HG03354 (cell line): ENCODE data around the gene UBASH3B.
"Not testable (repeated sequence)": the region's sequence is repeated elsewhere in the genome, so short reads cannot be mapped to it uniquely, and the experiment has no call there.

Source experiments
- ATAC-seq: cut with Tn5 transposase; IDR thresholded peaks from one replicate; pipeline ENCODE4 v1.9.1; 2021; ENCODE audit warnings: mild to moderate bottlenecking; ENCODE audit not compliant: unreplicated experiment, poor library complexity, severe bottlenecking

The UBASH3B gene

DNA sequence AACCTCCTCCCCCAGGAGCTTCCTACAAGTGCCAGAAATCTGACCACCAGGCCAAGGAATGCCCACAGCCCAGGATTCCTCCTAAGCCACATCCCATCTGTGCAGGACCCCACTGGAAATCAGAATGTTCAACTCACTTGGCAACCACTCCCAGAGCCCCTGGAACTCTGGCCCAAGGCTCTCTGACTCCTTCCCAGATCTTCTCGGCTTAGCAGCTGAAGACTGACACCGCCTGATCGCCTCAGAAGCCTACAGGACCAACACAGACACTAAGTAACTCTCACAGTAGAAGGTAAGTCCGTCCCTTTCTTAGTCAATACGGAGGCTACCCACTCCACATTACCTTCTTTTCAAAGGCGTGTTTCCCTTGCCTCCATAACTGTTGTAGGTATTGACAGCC, 173.8 kb downstream of the UBASH3B start:
- ATAC-seq, result not testable (repeated sequence)

DNA sequence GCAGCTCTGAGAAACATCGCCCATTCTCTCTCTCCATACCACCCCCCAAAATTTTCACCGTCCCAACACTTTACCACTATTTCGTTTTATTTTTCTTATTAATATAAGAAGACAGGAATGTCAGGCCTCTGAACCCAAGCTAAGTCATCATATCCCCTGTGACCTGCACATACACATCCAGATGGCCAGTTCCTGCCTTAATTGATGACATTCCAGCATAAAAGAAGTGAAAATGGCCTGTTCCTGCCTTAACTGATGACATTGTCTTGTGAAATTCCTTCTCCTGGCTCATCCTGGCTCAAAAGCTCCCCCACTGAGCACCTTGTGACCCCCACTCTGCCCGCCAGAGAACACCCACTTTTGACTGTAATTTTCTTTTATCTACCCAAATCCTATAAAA, 176.8 kb downstream of the UBASH3B start:
- ATAC-seq, result not testable (repeated sequence)

DNA sequence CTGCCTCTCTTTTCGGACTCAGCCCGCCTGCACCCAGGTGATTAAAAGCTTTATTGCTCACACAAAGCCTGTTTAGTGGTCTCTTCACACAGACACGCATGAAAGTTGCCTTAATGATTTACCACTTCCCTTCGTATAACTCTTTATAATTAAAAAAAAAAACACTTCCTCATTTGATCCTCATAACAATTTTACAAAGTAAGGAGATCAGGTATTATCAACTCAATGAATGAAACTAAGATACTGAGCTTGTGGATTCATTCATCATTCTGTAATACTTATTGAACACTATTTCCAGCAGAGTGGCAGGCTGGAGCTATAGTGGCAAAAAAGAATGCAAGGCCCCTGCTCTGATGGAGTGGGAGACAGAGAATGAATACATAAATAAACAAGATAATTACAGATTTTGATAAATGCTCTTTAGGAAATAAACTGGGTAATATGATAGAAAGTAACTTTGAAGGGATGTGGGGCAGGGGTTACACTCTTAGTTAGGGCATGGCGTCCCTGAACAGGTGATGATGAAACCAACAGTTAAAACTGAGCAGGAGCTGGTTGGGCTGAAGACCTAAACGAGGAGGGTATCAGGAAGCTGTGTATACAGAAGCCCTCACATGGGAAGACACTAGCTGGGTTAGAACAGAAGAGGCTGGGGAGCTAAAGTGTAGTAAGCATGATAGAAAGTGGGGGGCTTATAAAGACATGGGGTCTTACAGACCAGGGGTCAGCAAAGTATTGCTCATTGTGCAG, 177.4 kb downstream of the UBASH3B start:
- ATAC-seq, result no peak

DNA sequence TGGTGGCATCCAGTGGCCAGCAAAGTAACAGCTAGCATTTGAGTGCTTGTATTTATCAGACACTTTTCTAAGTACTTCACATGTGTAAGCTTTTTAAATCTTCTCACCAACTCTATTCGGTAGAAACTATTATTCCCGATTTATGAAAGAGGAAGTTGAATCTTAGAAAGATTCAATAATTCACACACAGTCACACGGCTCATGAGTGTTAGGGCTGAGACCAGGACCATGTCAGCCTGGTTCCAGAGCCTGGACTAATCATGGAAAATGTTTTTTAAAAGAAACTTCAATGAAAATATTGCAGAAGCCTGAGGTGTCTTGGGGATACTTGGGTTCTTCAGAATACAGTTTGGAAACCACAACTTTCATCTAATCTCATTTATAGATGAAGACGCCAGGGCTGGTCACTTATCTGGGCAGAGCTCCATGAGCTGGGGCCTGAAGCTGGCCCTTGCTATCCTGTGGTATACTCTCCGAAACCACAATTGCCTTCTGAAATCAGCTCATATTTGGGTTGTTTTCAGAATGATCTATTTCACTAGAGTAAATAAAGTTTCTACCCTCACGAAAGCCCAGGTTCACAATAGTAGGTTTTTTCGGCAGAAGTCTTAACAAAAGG, 178.4 kb downstream of the UBASH3B start:
- ATAC-seq, result no peak

DNA sequence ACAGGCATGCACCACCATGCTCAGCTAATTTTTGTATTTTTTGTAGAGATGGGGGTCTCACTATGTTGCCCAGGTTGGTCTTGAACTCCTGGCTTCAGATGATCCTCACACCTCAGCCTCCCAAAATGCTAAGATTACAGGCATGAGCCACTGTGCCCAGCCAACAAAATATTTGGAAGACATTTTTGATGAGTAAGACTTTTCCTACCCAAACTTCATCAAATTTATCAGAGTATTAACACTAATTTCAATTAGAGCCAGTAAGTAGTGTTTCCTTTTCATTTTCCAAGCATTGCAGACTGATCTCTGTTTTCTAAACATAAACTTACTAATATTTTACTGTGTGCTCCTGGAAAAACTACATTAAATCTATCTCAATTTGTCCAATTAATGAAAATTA, 181.4 kb downstream of the UBASH3B start:
- no peak for ATAC-seq

DNA sequence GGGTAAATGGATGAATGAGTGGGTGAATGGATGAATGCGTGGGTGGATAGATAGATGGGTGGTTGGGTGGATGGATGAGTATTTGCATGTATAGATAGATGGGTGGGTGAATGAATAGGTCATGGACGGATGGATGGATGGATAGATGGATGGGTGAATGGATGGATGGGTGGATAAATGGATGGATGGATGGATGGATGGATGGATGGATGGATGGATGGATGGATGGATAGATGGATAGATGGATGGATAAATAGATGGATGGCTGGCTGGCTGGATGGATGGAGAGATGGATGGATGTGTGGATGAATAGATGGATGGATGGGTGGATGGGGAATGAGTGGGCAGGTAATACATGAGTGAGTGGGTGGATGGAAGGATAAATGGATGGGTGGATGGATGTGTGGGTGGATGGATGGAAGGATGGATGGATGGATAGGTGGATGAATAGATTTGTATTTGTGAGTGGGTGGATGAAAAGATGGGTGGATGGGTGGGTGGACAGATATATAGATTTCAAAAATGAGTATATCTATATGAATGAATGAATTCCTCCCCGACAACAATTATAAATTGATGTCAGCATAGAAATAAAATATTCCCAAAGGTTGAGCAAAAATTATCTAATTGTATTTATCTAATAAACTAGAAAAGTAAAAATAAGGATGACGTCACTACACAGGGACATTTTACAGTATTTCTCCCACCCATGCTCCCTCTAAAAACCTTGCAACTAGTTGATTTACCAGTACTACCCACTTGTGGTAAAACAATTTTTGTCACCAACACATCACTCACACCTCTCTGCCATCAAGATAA, 182.2 kb downstream of the UBASH3B start:
- ATAC-seq, result no peak

DNA sequence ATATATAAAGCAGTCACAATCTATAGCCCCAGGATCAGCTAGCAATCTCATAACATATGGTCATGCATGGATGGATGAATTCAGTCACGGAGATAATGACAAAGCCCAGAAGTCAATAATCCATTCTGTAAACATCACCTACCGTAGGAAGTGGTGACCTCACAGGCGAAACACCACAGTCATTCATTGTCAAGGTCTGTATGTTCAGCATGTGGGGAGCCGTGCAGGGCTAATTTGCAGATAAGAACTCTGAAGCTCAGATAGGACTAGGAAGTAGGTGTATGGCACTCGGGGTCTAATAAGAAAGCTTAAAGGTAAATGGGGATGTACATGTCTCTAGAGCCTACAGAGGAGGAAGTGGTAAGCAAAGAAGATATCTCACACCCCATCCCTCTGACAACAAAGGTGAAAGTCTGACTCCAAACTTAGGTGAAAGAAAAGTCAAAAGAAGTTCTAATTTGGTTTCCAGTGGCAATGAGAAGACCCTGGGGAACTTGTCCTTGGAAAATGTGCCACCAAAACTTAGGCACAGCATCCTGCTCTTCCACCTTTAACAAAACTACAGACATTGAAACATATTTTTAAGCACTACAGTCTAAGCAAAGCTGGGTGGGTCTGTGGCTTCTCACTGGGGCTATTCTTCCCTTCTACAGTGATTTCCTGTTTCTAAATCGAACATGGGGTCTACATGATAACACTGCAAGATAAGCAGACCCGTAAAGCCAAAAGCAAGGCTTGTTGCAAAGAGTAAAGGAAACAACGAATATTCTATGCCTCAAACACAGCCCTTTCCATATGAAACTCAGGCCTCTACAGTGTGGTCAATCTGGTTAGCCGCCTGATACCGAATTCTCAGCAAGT, 188.0 kb downstream of the UBASH3B start:
- ATAC-seq, result peak; percentile 87

DNA sequence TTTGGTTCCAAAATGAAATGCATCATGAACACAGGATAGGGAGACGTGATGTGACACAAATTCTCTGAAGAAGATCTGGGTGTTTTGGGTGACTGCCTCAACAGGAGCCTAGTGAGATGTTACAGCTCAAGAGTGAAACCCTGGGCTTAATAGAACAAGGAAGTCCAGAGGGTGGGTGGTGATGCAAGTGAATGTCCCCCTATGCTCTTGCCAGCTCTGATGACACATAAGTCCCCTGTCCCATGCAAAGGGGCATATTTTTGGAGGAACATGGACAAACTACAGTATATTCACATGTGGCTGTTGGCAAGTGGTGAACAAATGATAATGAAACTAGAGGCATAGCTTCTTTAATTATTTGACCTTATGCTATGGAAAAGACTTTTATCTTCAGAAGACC, 191.9 kb downstream of the UBASH3B start:
- no peak for ATAC-seq

DNA sequence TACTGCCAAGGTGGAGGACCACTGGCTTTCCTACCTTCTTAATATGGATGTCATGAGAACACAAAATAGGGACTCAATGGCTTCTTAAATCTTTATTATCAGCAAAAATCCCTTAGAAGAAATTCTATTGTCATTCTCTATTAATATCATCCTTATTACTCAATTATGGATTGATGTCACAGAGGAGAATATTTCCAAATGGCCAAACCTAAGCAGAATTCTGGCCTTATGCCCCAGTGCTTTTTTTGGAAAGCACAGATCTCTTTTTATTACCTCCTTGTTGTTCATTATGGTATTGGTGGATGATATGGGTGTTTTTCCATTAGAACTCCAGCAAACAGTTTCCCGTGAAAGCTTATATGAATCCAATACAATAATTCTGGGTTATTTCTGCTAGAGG, 192.7 kb downstream of the UBASH3B start:
- no peak for ATAC-seq

DNA sequence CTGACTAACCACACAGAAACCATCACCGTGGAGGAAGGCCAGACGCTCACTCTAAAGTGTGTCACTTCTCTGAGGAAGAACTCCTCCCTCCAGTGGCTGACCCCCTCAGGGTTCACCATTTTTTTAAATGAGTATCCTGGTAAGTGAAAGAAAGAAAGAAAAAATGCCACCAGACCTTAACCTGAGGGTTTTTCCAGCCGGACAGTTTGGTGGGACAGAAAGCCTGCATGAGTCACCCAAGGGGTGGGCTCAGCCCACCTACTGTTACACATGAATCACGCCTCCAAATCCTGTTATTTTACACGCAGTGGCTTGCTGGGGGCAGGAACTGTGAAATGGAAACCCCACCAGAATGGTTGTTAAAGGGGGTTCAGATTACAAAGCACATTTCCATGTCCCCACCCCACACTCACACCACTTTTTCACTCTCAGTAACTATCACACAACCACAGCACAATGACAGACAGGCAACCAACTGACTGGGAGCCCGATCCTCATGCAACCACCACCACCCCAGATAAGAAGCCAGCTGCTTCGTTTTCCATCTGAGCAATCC, 194.6 kb downstream of the UBASH3B start:
- ATAC-seq, result no peak

DNA sequence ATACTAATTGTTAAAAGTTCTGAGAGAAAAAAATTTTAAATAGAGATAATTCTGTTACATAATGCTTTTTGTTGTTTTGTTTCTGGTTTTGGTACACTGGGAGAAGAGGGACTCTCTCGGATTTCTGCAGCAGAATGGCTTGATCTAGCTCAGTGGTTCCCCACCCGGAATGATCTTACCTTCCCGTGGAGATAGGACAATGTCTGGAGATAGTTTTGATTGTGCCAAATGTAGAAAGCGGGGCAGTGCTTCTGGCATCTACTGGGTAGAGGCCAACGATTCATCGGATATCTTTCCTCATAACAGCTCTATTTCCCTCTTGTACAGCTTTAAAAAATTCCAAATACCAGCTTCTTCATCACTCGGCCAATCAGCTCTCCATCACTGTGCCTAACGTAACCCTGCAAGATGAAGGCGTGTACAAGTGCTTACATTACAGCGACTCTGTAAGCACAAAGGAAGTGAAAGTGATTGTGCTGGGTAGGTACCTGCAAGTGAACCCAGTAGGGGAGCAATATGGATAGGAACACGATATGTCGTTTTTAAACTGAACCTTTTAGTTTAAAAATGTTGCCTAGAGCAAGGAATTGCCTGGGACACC, 195.9 kb downstream of the UBASH3B start:
- ATAC-seq, result no peak

DNA sequence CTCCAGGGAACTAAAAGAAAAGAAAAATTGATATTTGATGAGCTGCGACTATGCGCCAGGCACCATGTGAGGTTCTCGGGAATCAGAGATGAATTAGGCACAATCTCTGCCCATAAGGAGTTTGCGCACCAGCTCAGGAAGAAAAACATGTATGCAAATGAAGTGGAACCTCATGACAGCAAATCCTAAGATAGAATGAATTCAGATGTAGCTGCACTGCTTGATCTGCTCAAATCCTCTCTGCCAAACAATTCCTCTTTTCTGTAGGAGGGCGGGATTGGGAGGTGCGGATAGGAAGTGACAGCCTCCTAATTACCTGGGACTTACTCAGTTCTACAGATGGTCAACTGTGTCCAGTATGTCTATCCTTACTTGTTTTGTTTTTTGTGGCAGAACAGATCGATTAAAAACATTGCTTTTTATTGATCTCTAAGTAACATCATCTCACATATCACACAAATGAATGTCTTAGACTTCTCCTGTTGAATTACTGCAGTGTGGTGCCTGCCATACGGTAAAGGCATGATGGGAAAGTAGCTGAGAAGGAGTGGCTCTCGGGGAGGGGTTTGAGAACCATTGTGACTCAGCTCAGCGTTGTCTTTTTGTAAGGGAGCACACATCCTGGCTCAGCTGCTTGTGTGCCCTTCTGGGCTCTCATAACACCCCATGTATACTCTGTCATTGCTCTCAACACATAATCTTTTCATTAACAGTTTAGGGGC, 196.7 kb downstream of the UBASH3B start:
- no peak for ATAC-seq

DNA sequence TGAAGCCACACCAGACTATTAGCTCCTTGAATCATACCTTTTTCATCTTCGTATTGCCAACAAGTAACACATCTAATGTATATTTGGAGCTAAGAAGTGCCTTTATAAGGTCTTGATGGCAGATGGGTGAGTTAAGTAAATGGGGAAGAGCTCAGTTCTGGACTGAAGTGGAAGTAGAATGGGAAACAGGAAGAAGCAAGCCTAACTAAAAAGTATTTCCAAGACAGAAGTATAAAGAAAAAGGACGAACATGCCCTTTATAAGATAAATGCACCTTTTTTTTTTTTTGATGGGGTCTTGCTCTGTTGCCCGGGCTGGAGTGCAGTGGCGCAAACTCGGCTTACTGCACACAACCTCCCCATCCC, 197.3 kb downstream of the UBASH3B start:
- ATAC-seq, result no peak

DNA sequence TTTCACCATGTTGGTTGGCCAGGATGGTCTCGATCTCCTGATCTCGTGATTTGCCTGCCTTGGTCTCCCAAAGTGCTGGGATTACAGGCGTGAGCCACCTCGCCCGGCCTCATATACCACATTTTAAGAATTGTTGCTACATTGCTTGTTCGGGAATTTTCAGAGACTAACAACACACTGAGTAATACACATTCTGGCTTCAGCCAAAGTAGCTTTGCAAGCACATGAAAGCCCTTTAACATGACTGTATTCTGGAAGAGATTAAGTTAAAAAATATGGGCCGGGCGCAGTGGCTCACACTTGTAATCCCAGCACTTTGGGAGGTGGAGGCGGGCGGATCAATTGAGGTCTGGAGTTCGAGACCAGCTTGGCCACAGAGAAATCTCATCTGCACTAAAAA, 197.7 kb downstream of the UBASH3B start:
- ATAC-seq, result no peak

DNA sequence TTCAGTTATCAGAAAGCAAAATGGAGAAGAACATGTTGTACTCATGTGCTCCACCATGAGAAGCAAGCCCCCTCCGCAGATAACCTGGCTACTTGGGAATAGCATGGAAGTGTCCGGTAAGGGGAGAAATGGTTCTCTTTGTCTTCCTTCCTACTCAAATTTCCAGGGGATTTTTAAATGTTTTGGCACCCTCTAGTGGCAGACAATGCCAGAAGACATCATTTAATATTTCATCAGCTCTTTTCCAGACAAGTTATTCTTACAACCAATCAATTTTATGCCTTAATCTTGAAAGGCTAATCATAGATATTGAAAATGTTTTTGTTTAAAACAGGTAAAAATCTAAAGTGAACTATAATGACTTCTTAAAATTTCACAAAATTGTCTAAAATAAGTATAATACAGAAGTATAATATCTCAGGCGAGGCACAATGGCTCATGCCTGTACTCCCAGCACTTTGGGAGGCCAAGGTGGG, 198.5 kb downstream of the UBASH3B start:
- no peak for ATAC-seq

DNA sequence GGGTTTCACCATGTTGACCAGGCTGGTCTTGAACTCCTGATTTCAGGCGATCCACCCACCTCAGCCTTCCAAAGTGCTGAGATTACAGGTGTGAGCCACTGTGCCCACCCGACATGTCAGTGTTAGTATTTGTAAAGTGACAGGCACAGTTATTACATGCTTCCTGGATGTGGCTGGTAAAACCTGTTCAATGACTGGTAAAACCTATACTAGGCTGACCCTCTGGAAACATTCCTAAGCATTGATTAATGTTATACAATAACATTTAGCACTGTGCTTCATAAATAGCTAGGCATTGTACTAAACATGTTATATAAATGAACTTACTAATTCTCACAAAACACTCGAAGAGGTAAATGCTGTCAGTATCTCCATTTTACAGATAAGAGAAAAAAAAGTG, 206.1 kb downstream of the UBASH3B start:
- no peak for ATAC-seq

DNA sequence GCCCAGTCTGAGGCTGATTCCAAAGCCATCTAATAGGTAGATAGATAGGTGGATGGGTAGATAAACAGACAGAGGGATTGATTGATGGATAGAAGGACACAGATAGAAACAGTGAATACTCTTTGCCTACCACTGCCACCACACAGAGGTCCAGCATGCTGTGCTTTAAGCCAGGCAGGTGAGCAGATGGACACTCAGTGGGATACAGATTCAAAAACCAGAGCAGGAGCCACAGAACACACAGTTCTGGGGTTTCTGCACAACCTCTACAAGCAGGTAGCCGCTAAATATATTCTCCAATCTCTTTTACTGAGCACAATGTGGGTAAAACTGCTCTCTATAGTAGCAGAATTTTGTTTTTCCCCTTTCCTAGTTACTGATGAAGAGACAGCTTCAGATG, 206.6 kb downstream of the UBASH3B start:
- no peak for ATAC-seq

DNA sequence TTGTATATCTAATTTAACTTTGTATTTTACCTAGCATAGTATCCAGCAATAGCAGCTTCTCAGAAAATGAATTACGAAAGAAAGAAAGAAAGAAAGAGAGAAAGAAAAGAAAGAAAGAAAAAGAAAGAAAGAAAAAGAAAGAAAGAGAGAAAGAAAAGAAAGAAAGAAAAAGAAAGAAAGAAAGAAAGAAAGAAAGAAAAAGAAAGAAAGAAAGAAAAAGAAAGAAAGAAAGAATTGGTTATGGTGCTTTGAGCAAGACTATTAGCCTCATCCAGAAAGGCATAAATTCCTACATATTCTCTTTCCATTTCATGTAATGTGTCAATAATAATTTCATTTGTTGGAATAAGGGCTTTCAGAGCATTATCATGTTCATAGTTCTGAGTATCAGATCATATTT, 207.6 kb downstream of the UBASH3B start:
- not testable (repeated sequence) for ATAC-seq
